H1 (cell line): Measurements from ENCODE around the gene OVOL3. TPM values are rescaled to one million over a fixed set of nuclear protein-coding genes. Genes with fewer than 3 reads are reported as not detected.

Experiments used
- ASH2L ChIP-seq: fragments of 200-600, 300-600 bp; sonication (generic); IDR thresholded peaks from one replicate; pipeline ENCODE4 v1.7.1; 2017; ENCODE audit warnings: low read length
- BACH1 ChIP-seq: IDR thresholded peaks from 2 replicates; pipeline ENCODE4 v1.6.1; 2012; ENCODE audit warnings: low read length, improper control_type of control experiment
- BRCA1 ChIP-seq: IDR thresholded peaks from 2 replicates; pipeline ENCODE4 v1.6.1; 2012; ENCODE audit warnings: low read depth, low read length, improper control_type of control experiment
- CHD2 ChIP-seq: IDR thresholded peaks from 2 replicates; pipeline ENCODE4 v1.6.1; 2012; ENCODE audit warnings: low read length, improper control_type of control experiment
- CTBP2 ChIP-seq: IDR thresholded peaks from 2 replicates; pipeline ENCODE4 v1.7.0; 2011; ENCODE audit warnings: borderline replicate concordance, mild to moderate bottlenecking, moderate library complexity, mixed read lengths, low read length; ENCODE audit not compliant: insufficient read depth, insufficient read length
- CTCF ChIP-seq, 3 experiments: IDR thresholded peaks; 1 replicate in 2 of 3; 2 replicates in 1 of 3; pipeline versions ENCODE4 v1.5.1 to v1.6.1; 2011; ENCODE audit warnings: low read length in 3 of 3, mild to moderate bottlenecking in 3 of 3, inconsistent platforms in 2 of 3, low read depth in 1 of 3, moderate library complexity in 1 of 3; ENCODE audit not compliant: insufficient read depth in 1 of 3; ENCODE audit errors: control extremely low read depth in 1 of 3
- HDAC6 ChIP-seq: IDR thresholded peaks from one replicate; pipeline ENCODE4 v1.7.1; 2012; ENCODE audit warnings: low read depth, mild to moderate bottlenecking, inconsistent platforms, low read length, moderate library complexity
- KDM4A ChIP-seq: IDR thresholded peaks from one replicate; pipeline ENCODE4 v1.7.1; 2012; ENCODE audit warnings: low read depth, mild to moderate bottlenecking, moderate library complexity, low read length, inconsistent platforms; ENCODE audit not compliant: severe bottlenecking
- MAX ChIP-seq: IDR thresholded peaks from 2 replicates; pipeline ENCODE4 v1.6.1; 2012; ENCODE audit warnings: inconsistent platforms
- PHF8 ChIP-seq: fragments of 200-600 bp; sonication (generic); conservative IDR thresholded peaks from 2 replicates; pipeline ENCODE4 v1.7.1; 2012; ENCODE audit warnings: low read depth, mild to moderate bottlenecking, inconsistent platforms, low read length, moderate library complexity
- POLR2A ChIP-seq, 2 experiments: IDR thresholded peaks; 1 replicate in 1 of 2; 2 replicates in 1 of 2; pipeline ENCODE4 v1.6.1; 2011; ENCODE audit warnings: low read depth in 2 of 2, low read length in 2 of 2, mild to moderate bottlenecking in 2 of 2; ENCODE audit errors: control extremely low read depth in 1 of 2
- POLR2AphosphoS5 ChIP-seq: IDR thresholded peaks from 2 replicates; pipeline ENCODE4 v1.6.1; 2011; ENCODE audit warnings: low read depth, low read length
- POU5F1 ChIP-seq: IDR thresholded peaks from 2 replicates; pipeline ENCODE4 v1.6.1; 2011; ENCODE audit warnings: low read depth, mild to moderate bottlenecking, low read length, moderate library complexity
- RNF2 ChIP-seq: fragments of 200-900, 300-1000 bp; sonication (generic); IDR thresholded peaks from 2 replicates; pipeline ENCODE4 v1.7.1; 2016; ENCODE audit warnings: borderline replicate concordance, low read depth, mild to moderate bottlenecking, antibody characterized with exemption, low read length; ENCODE audit not compliant: poor library complexity, severe bottlenecking; ENCODE audit errors: missing control alignments
- SAP30 ChIP-seq: fragments of 300-600 bp; sonication (generic); IDR thresholded peaks from 2 replicates; pipeline ENCODE4 v1.7.1; 2012; ENCODE audit warnings: low read length, moderate library complexity, mild to moderate bottlenecking, inconsistent platforms; ENCODE audit not compliant: insufficient read depth, insufficient replicate concordance
- SP1 ChIP-seq: IDR thresholded peaks from 2 replicates; pipeline ENCODE4 v1.6.1; 2011; ENCODE audit warnings: low read depth, low read length
- SP4 ChIP-seq: IDR thresholded peaks from 2 replicates; pipeline ENCODE4 v1.6.1; 2012; ENCODE audit warnings: low read length, inconsistent platforms
- TBP ChIP-seq: IDR thresholded peaks from 2 replicates; pipeline ENCODE4 v1.6.1; 2011; ENCODE audit warnings: low read depth, low read length, improper control_type of control experiment
- USF2 ChIP-seq: IDR thresholded peaks from 2 replicates; pipeline ENCODE4 v1.6.1; 2011; ENCODE audit warnings: low read length, improper control_type of control experiment
- polyA plus RNA-seq, 7 experiments: library from polyadenylated mRNA; depleted of rRNA in 3 of 7; stranded (reverse) in 5 of 7; unstranded in 2 of 7; fragments of >200 nt in 5 of 7; fragments of 200-250 nt in 2 of 7; gene quantifications; 1 replicate in 5 of 7; 2 replicates in 1 of 7; 4 replicates in 1 of 7; pipeline versions ENCODE4 v1.2.1 to v1.2.3, GENCODE V29; 2011 to 2013; ENCODE audit warnings: missing spikeins in 2 of 7, mixed read lengths in 2 of 7
- total RNA-seq: library from RNA; stranded (reverse); fragmentation: NEBNext Ultra II Directional; extraction: Animal tissue kit (Norgen Biotek cat#: 25700); gene quantifications from 2 replicates; pipeline ENCODE4 v1.2.1, GENCODE V29; 2021

OVOL3 gene
- total and polyA plus RNA-seq, 2 of the 8 experiments (the other 6 are each of a cell fraction or from before 2014, with no cell fraction given): 0.45 TPM; not detected in 1

- TF ChIP-seq TBP (no peak; the same call in 1 of the 2 replicates), PHF8 (peak; percentile 59), POU5F1 (no peak), SAP30 (peak; percentile 58), CTBP2 (no peak), SP1 (peak; percentile 92), USF2 (peak; percentile 75), POLR2A (IDR thresholded peaks at IDR 0.05; ENCODE audit: control extremely low read depth in 1 of 2, low read depth in 2 of 2, low read length in 2 of 2) (peak in 1 of 2 experiments; percentile 70; a peak in 2 of 3 replicates), BRCA1 (no peak), RNF2 (no peak), BACH1 (no peak), MAX (peak; percentile 98), SP4 (peak; percentile 84; the same call in 1 of the 2 replicates), ASH2L (peak; percentile 79), KDM4A (peak; percentile 85), HDAC6 (no peak), CHD2 (peak; percentile 82), CTCF (IDR thresholded peaks at IDR 0.05; ENCODE audit: control extremely low read depth in 1 of 3, insufficient read depth in 1 of 3, low read depth in 1 of 3, low read length in 3 of 3) (no peak), POLR2AphosphoS5 (no peak; the same call in 1 of the 2 replicates)
Observed at GRCh38 chr19:36114721-36115452, 3.9 kb downstream of the OVOL3 start, which contains the start of gene POLR2I (continued).
